GM23338 (cell line): ENCODE data around the gene AFF3.

Experiments used
- CREB1 ChIP-seq: fragments of 250-450 bp; sonication (Bioruptor Pico); IDR thresholded peaks from 2 replicates; pipeline ENCODE4 v1.5.0; 2020; ENCODE audit warnings: low read depth, mild to moderate bottlenecking, moderate library complexity
- CTCF ChIP-seq, 2 experiments: fragments of 200-600 bp in 1 of 2; sonication (generic) in 1 of 2; conservative IDR thresholded peaks; 2 replicates each; pipeline versions ENCODE4 v1.5.1 to v1.6.1; 2016 to 2017; ENCODE audit warnings: antibody characterized with exemption in 2 of 2, low read depth in 2 of 2, mild to moderate bottlenecking in 2 of 2, moderate library complexity in 1 of 2
- ETS1 ChIP-seq: IDR thresholded peaks from 2 replicates; pipeline ENCODE4 v1.6.1; 2016; ENCODE audit warnings: antibody characterized with exemption
- EZH2 ChIP-seq: fragments of 200-600 bp; sonication (generic); IDR thresholded peaks from one replicate; pipeline ENCODE4 v1.8.0; 2017; ENCODE audit warnings: antibody characterized with exemption, mild to moderate bottlenecking, low read depth; ENCODE audit not compliant: unreplicated experiment
- EZH2phosphoT487 ChIP-seq: fragments of 200-600 bp; sonication (generic); IDR thresholded peaks from one replicate; pipeline ENCODE4 v1.8.1; 2018; ENCODE audit warnings: antibody characterized with exemption; ENCODE audit not compliant: unreplicated experiment
- JUNB ChIP-seq: IDR thresholded peaks from one replicate; pipeline ENCODE4 v1.6.1; 2016; ENCODE audit warnings: antibody characterized with exemption; ENCODE audit not compliant: unreplicated experiment
- NANOG ChIP-seq: IDR thresholded peaks from 2 replicates; pipeline ENCODE4 v1.6.1; 2016; ENCODE audit warnings: antibody characterized with exemption, borderline replicate concordance
- POLR2AphosphoS5 ChIP-seq: IDR thresholded peaks from 2 replicates; pipeline ENCODE4 v1.6.1; 2016; ENCODE audit warnings: antibody characterized with exemption, low read depth
- REST ChIP-seq: IDR thresholded peaks from one replicate; pipeline ENCODE4 v1.6.1; 2018; ENCODE audit warnings: antibody characterized with exemption; ENCODE audit not compliant: unreplicated experiment
- STAT1 ChIP-seq: IDR thresholded peaks from one replicate; pipeline ENCODE4 v1.6.1; 2016; ENCODE audit warnings: antibody characterized with exemption; ENCODE audit not compliant: unreplicated experiment
- ZNF114 ChIP-seq: fragments of 250-450 bp; sonication (Bioruptor Pico); IDR thresholded peaks from 2 replicates; pipeline ENCODE4 v1.5.0; 2020; ENCODE audit warnings: mild to moderate bottlenecking, moderate library complexity
- ZNF331 ChIP-seq: fragments of 250-450 bp; sonication (Bioruptor Pico); IDR thresholded peaks from 2 replicates; pipeline ENCODE4 v1.5.0; 2020; ENCODE audit warnings: low read depth, mild to moderate bottlenecking, moderate library complexity
- ZNF462 ChIP-seq: fragments of 250-450 bp; sonication (Bioruptor Pico); IDR thresholded peaks from 2 replicates; pipeline ENCODE4 v1.5.0; 2020; ENCODE audit warnings: mild to moderate bottlenecking, moderate library complexity

- TF ChIP-seq CTCF (conservative IDR thresholded peaks at IDR 0.05; ENCODE audit: low read depth in 2 of 2): no peak
- TF ChIP-seq EZH2: no peak
- TF ChIP-seq JUNB: no peak
- no peak for TF ChIP-seq CREB1 (CRISPR knock-in tag)
- TF ChIP-seq REST: no peak
- TF ChIP-seq POLR2AphosphoS5: no peak
- no peak for TF ChIP-seq EZH2phosphoT487
- no peak for TF ChIP-seq NANOG
- no peak for TF ChIP-seq ETS1
- no peak for TF ChIP-seq ZNF114
- no peak for TF ChIP-seq ZNF331 (CRISPR knock-in tag)
- no peak for TF ChIP-seq STAT1
- TF ChIP-seq ZNF462 (CRISPR knock-in tag): no peak
Measured at GRCh38 chr2:99624677-99625076, 517.7 kb downstream of the AFF3 start.
